AG09319 (cell line): ENCODE data around the gene CORO1C.

Source experiments
- DNase-seq: peaks from one replicate; pipeline ENCODE4 v3.0.0-alpha.2; 2010; ENCODE audit warnings: low read depth; ENCODE audit errors: extremely low read depth
- CTCF ChIP-seq: IDR thresholded peaks from 2 replicates; pipeline ENCODE4 v1.5.1; 2011; ENCODE audit warnings: low read depth, mild to moderate bottlenecking, inconsistent platforms, low read length, moderate library complexity

Gene CORO1C

GRCh38 chr12:108610336-108610815, 120.9 kb downstream of the CORO1C start:
- TF ChIP-seq CTCF, result no peak

GRCh38 chr12:108609537-108610335, 121.6 kb downstream of the CORO1C start:
- peak; percentile 82 for DNase-seq
- no peak for TF ChIP-seq CTCF

More at GRCh38 chr12:108610336-108610815, 120.9 kb downstream of the CORO1C start:
- no peak for DNase-seq

- no peak for TF ChIP-seq CTCF
- DNase-seq, result no peak
Observed at GRCh38 chr12:108608616-108609015, 122.7 kb downstream of the CORO1C start.

- no peak for DNase-seq
- no peak for TF ChIP-seq CTCF
Observed at GRCh38 chr12:108607981-108608600, 123.2 kb downstream of the CORO1C start.

GRCh38 chr12:108606492-108606891, 124.8 kb downstream of the CORO1C start:
- DNase-seq, result no peak
- TF ChIP-seq CTCF, result no peak

- no peak for TF ChIP-seq CTCF
- no peak for DNase-seq
Observed at GRCh38 chr12:108605690-108606406, 125.5 kb downstream of the CORO1C start.
